ENCODE data around the gene ZNF23.

- TF ChIP-seq CTCF (IDR thresholded peaks at IDR 0.05) (no peak), ZFX (IDR thresholded peaks at IDR 0.05; ENCODE audit: borderline replicate concordance) (no peak)
Measured at GRCh38 chr16:71409011-71409775, 52.9 kb downstream of the ZNF23 start.
